ACHN (cell line): ENCODE measurements around the gene KIF26A.

Experiments
- DNase-seq: peaks from one replicate; pipeline ENCODE4 v3.0.0-alpha.2; 2015
- in situ Hi-C: cut with HindIII; loops from 2 replicates; pipeline ENCODE4 v1.10.0; 2017; ENCODE audit warnings: low sequenced_read_pairs, low pct_ligation_motif_present, low pct_unique_long_range_greater_than_20kb

Gene KIF26A

DNA sequence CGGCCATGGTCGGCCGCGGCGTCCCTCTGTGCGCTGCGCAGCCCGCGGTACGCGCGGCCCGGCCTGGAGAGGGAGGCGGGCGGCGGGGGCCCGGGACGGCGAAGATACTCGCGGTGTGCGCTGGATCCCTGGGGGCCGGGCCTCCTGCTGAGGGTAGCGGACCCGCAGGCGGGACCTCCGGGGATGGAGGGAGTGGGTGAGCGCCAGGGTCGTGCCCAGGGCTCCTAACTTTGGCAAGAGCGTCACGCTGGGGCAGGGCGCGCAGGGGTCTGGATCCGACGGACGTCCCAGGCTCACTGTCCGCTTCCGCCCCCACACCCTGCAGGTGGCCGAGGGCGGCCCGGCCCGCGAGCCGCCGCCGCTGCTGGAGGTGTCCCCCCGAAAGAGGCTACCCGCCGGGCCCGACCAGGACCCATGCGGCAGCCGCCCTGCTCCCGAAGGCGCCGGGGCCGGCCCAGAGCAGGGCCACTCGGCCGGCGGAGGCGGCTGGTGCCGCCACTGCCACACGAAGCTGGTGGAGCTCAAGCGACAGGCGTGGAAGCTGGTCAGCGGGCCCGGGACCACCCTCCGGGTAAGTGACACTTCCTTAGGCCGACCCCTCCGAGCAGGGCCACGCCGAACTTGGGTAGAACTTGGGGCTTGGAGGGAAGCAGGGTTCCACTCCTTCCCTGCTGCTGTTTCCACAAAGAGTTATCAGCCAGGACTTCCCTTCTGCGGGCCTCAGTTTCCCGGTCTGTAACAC, 502 bp downstream of the KIF26A start:
- in situ Hi-C loops, result no loop called here
- no peak for DNase-seq

DNA sequence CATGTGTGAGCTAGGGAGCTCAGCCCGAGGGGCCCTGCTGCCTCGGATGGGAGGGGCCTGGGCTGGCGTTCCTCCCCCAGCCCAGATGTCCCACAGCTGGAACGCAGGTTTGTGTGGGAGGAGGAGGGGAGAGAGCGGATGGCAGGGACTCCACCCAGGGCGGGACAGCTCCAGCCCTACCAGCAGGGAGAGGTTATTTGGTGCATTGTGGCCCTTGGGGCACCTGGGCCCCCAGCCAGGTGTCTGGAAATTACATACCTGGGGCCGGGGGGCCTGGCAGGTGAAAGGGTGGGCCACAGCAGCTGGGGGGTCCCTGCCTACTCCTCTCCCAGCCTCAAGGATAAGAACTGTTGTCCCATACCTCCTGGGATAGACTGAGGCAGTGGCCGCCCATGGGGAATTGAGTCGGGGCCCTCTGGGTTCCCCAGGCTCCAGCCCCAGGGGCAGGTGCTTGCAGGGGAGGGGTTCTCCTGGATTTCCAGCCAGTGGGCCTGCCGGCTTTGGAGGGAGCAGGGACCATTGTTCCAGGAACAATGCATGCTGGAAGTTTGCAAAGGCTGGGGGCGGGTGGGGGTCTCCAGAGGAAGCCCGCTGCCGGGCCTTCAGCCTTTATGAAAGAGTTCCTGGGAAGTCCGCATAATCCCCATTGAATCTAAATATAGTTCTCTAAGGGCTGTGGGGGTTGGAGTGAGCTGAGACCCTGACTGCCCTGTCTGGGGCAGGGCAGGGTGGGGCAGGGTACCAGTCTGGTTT, 1.2 kb downstream of the KIF26A start:
- in situ Hi-C loops, result no loop called here
- DNase-seq, result no peak

GRCh38 chr14:104140213-104140462, 1.8 kb downstream of the KIF26A start:
- no peak for DNase-seq
- in situ Hi-C loops, result no loop called here

- DNase-seq, result no peak
- in situ Hi-C loops, result no loop called here
Measured at GRCh38 chr14:104140463-104141331, 2.3 kb downstream of the KIF26A start.

GRCh38 chr14:104141621-104142091, 3.3 kb downstream of the KIF26A start:
- in situ Hi-C loops, result no loop called here
- DNase-seq, result no peak

DNA sequence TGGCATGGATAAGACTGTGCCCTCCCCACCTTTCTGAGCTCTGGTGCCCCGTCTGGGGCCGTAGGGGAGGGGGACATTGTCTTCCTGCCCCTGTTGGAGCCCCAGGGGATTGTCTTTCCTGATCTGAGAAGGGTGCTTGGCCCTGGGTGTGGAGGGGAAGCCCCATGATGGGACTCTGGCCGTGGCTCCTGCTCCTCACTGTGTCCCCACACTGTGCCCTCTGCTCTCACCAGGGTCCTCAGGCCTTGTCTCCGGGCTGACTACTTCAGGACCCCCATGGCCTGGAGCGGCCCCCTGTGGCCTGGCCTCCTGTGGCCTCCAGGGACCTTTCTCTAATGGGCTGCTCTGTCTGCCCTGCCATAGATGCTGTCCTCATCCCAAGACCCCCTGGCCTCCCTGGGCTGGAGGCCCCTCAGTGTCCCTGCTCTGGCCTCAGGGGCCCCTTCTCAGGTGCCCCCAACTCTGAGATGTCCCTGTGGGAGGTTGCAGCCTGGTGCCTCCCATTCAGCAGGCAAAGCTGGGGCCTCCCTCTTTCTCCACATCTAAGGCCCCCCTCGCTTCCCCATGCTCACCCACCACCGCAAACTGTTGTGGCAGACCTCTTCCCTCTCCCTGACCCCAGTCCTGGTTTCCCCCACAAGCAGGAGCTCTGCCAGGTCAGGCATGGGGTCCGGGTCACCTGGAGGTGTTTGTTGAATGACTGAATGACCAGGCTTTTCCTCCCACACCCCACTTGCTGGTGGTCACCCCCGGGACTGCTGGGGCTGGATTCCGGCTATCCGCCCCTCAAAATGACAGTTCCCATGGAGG, 4.0 kb downstream of the KIF26A start:
- in situ Hi-C loops, result no loop called here

DNA sequence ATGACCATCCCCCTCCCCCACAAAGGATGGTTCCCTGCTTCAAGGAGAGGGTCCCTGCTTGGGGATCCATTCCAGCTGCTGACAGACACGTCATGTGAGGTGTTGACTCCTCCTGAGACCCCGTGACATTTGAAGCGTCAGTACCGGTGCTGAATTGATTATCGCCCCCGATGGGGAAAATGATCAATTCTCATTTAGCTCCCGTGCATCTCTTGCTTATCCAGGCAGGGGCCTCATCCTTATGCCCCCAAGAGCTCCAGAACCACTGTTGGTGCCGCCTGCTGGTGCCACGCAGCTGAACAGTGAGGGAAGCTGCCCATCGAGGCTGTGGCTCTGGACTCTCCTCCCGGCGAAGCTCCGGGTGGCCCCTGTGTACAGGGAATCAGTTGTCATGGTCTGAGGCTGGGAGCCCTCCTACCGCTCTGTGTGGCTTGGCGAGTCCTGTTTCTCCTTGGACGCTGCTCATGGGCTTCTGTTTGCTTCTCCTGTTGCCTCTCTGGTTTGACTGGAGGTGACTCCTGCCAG, 4.6 kb downstream of the KIF26A start:
- in situ Hi-C loops, result no loop called here
- no peak for DNase-seq

More for the DNA sequence above, 4.0 kb downstream of the KIF26A start:
- no peak for DNase-seq

DNA sequence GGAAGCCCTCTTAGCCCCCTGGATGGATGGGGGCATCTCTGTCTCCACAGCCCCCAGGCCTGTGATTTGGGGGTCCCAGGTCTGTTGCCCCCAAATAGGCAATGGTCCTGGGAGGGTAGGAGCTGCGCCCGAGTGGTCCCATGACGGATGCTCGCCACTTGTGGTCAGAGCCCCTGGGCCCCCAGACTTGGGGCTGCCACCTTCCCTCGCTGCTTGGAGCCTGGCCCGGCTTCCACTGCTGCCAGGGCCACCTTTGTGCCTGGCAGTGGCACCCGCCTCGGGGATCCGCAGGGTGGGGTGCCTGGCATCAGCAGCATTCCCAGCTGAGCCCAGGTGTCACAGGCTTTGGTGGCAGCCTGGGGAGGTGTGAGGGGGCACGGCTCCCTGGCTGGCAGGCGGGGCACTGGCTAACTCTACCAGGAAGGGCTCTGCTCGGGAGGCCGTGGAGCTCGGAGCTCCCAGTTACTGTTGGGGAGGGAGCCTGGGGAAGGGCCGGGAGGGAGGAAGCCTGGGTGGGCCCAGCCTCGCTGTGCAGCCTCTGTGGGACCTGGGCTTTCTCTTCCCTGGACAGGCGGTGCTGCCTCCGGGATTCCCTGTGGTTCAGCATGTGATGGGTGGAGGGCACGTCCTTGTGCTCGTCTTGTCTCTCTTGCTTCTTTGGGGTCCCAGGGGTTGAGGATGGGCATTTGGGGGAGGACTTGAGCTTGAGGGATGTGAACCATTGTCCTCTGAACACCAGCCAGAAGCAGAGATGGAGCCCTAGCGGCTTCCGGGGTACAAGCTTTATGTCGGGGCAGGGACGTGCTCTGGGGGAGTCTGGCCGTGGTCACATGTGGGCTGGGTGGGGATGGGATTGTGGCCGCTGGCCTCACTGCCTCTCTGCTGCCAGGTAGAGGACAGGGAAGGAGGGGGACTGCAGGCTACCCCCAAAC, 5.4 kb downstream of the KIF26A start:
- no peak for DNase-seq
- in situ Hi-C loops, result no loop called here

DNA sequence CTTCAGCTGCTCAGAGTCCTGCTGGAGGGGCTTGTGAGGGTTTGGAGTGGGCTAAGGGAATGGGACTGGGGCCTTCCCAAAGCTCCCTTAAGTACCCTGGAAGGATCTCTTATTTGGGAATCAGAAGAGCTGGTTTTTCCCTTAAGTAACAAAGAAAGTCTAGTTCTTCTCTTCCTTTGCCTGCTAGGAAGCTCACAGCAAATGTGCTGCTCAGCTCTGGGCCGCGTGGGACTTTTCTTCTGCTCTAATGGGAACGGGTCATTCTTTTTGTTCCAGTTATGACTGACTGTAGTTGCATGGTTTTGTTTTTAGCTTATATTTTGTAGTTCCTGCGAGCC, 6.0 kb downstream of the KIF26A start:
- in situ Hi-C loops, result no loop called here

GRCh38 chr14:104144911-104145825, 6.8 kb downstream of the KIF26A start:
- in situ Hi-C loops, result no loop called here
- DNase-seq, result no peak

More for the DNA sequence above, 6.0 kb downstream of the KIF26A start:
- no peak for DNase-seq

DNA sequence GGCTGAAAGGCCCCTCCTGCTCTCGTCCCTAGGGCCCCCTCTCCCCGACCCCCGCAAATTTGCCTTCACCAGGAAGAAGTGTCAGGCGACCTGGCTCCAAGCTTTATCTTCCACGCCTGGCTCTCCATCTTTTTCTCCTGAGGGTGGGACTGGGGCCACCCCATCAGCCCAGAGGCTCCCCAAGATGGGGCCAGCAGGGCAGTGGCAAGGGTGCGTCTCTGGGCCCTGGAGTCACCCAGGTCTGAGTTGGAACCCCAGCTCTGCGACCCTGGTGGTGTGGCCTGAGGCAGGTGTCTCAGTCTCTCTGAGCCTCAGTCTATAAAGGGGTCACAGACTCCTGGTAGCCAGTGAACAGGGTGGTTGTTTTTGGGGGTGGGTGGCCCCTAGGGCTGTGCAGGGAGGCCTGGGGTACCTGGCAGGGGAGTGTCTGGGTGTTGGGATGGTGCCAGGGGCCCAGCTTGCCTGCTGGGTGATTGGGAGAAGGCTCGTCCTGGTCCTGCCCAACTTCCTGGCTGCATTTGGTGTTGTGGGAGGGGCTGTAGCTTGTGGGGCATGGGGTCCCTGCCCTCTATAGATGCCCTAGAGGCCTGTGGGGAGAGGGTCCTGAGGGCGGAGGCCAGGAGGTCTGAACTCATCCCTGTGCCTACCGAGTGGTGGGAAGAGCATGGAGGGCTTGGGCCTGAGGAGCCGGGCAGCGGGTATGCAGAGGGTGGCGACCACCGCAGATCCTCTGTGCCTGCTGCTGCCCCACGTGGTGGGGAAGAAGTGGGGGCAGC, 7.6 kb downstream of the KIF26A start:
- no peak for DNase-seq
- in situ Hi-C loops, result no loop called here

DNA sequence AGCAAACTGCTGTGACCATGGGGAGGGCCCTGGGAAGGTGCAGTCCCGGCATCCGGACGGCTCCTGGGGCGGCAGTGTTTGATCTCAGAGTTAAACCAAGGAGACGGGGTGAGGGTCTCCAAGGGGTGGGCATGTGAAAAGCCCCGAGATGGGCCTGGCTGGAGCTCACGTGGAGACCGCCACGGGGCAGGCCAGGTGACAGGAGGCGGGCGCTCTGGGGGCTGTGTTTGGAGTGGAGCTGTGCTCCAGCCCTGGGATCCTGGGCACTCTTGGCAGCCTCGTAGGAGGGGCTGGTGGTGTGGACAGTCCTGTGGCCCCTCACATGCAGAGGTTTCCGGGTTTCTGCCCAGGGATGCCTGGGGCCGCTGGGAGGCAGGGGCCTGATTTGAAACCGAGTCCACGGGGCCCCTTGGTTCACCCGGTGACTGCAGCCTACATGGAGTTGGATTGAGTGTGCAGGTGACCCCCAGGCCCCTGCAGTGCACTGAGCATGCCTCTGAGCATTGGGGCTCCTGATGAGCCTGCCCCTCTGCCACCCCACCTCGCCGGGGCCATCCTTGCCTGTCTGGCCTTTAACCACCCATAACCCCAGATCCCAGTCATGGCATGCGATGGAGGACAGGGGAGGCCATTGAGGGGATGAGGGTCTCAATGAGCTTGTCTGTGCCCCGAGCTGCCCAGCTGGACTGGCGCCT, 8.4 kb downstream of the KIF26A start:
- DNase-seq, result no peak
- in situ Hi-C loops, result no loop called here

DNA sequence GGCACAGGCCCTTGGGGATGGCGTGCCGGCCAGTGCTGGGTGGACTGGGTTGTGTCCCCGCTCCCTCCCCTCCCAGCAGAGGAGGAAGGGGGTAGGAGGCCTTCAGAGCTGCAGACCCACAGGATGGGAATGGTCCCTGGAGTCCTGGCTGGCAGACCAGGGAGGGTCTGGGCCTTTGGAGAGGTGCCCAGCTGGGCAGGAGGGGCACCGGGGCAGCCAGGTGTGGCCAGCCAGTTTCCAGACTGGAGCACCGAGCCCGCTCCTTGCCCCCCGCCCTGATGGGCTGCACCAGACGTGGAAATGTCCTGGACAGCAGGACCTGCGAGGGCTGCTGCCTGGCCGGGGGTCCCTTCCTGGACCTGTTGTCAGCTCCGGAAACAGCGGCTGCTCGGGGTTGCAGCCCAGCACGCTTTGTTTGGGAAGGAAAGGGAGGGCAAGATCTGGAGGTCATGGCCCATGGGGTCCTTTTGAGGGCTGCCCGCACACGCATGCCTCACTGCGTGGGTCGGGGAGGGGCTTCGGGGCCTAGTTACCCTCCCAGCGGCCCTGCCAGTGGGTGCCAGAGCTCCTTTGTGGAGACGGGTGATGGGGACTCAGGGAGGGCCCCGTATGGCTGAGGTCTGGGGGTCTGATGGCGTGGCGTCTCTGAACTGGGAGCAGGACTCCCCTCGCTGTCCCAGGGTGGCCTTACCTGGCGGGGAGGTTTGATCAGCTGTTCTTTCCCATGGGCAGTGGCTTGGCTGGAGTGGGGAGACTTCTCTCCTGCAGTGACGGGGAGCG, 9.1 kb downstream of the KIF26A start:
- DNase-seq, result no peak
- in situ Hi-C loops, result no loop called here

DNA sequence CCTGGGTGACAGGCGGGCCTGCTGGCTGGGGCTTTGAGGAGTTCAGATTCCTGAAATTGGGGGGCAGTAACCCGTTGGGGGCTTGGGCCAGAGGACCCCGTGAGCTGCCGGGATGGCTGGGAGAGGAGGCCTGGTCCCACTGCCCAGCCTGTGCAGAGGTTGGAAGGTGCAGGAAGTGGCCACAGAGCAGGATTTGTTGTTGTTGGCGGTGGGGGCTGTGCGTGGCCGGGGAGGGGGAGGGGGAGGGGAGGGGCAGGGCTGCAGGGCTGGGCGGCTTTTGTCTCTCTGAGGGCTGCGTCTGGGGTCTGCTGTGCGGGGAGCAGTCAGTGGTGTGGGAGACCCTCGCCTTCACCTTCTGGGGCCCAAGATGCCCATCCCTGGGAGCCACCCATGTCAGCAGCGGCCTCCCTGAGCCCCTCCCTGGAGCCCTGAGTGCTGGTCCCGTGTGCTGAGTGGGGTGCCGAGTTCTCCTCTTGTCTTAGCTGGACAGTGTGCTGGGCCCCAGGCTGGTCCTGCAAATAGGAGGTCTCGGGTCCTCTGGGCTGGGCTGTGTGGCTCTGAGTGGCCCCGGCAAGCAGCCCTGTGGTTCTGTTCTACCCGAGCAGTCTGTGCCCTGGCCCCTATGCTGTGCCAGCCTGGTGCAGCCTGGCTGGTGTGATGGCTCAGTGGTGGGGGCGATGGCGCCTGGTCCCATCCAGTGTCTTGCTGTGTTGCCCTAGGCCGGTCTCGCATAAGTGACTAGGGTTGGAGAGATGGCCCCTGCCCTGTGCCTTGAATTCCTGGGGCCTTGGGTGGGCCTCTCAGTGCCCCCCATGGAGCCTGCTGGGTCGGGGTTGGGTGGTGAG, 10.3 kb downstream of the KIF26A start:
- in situ Hi-C loops, result no loop called here
- DNase-seq, result no peak
